GM23338 (cell line): Measurements from ENCODE around the gene FGF21.

ENCODE experiments used
- CREB1 ChIP-seq: fragments of 250-450 bp; sonication (Bioruptor Pico); IDR thresholded peaks from 2 replicates; pipeline ENCODE4 v1.5.0; 2020; ENCODE audit warnings: low read depth, mild to moderate bottlenecking, moderate library complexity
- EZH2 ChIP-seq: fragments of 200-600 bp; sonication (generic); IDR thresholded peaks from one replicate; pipeline ENCODE4 v1.8.0; 2017; ENCODE audit warnings: antibody characterized with exemption, mild to moderate bottlenecking, low read depth; ENCODE audit not compliant: unreplicated experiment
- EZH2phosphoT487 ChIP-seq: fragments of 200-600 bp; sonication (generic); IDR thresholded peaks from one replicate; pipeline ENCODE4 v1.8.1; 2018; ENCODE audit warnings: antibody characterized with exemption; ENCODE audit not compliant: unreplicated experiment
- JUNB ChIP-seq: IDR thresholded peaks from one replicate; pipeline ENCODE4 v1.6.1; 2016; ENCODE audit warnings: antibody characterized with exemption; ENCODE audit not compliant: unreplicated experiment
- NANOG ChIP-seq: IDR thresholded peaks from 2 replicates; pipeline ENCODE4 v1.6.1; 2016; ENCODE audit warnings: antibody characterized with exemption, borderline replicate concordance
- POLR2AphosphoS5 ChIP-seq: IDR thresholded peaks from 2 replicates; pipeline ENCODE4 v1.6.1; 2016; ENCODE audit warnings: antibody characterized with exemption, low read depth
- STAT1 ChIP-seq: IDR thresholded peaks from one replicate; pipeline ENCODE4 v1.6.1; 2016; ENCODE audit warnings: antibody characterized with exemption; ENCODE audit not compliant: unreplicated experiment
- ZNF114 ChIP-seq: fragments of 250-450 bp; sonication (Bioruptor Pico); IDR thresholded peaks from 2 replicates; pipeline ENCODE4 v1.5.0; 2020; ENCODE audit warnings: mild to moderate bottlenecking, moderate library complexity
- ZNF331 ChIP-seq: fragments of 250-450 bp; sonication (Bioruptor Pico); IDR thresholded peaks from 2 replicates; pipeline ENCODE4 v1.5.0; 2020; ENCODE audit warnings: low read depth, mild to moderate bottlenecking, moderate library complexity
- TF ChIP-seq, protein P1 (sequence below), 2 experiments: fragments of 200-600 bp in 1 of 2; sonication (generic) in 1 of 2; conservative IDR thresholded peaks; 2 replicates each; pipeline versions ENCODE4 v1.5.1 to v1.6.1; 2016 to 2017; ENCODE audit warnings: antibody characterized with exemption in 2 of 2, low read depth in 2 of 2, mild to moderate bottlenecking in 2 of 2, moderate library complexity in 1 of 2
- TF ChIP-seq, protein P2 (sequence below): IDR thresholded peaks from 2 replicates; pipeline ENCODE4 v1.6.1; 2016; ENCODE audit warnings: antibody characterized with exemption
- TF ChIP-seq, protein P3 (sequence below): IDR thresholded peaks from one replicate; pipeline ENCODE4 v1.6.1; 2018; ENCODE audit warnings: antibody characterized with exemption; ENCODE audit not compliant: unreplicated experiment
- TF ChIP-seq, protein P4 (sequence below): fragments of 250-450 bp; sonication (Bioruptor Pico); IDR thresholded peaks from 2 replicates; pipeline ENCODE4 v1.5.0; 2020; ENCODE audit warnings: mild to moderate bottlenecking, moderate library complexity

DNA sequence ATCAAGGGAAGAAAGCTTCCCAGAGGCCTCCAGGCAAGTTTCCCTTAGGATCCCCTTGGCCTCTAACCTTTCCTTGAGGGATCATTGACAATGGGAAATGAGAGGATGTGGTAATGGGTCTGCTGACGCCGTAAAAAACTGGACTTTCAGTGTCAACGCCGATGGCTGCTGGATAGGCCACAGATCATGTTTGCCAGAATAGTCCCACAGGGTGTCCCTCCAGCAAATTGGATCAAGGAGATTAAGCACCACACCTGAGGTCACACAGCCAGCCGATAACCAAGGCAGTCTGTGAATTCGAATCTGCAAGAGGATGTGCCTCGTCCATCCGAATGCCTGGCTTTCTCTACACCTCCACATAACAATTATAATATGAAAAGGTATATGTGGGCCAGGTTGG lies 37.9 kb downstream of the FGF21 start:
- TF ChIP-seq POLR2AphosphoS5 = no peak
- TF ChIP-seq, protein P1, sequence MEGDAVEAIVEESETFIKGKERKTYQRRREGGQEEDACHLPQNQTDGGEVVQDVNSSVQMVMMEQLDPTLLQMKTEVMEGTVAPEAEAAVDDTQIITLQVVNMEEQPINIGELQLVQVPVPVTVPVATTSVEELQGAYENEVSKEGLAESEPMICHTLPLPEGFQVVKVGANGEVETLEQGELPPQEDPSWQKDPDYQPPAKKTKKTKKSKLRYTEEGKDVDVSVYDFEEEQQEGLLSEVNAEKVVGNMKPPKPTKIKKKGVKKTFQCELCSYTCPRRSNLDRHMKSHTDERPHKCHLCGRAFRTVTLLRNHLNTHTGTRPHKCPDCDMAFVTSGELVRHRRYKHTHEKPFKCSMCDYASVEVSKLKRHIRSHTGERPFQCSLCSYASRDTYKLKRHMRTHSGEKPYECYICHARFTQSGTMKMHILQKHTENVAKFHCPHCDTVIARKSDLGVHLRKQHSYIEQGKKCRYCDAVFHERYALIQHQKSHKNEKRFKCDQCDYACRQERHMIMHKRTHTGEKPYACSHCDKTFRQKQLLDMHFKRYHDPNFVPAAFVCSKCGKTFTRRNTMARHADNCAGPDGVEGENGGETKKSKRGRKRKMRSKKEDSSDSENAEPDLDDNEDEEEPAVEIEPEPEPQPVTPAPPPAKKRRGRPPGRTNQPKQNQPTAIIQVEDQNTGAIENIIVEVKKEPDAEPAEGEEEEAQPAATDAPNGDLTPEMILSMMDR (conservative IDR thresholded peaks at IDR 0.05; ENCODE audit: low read depth in 2 of 2) = no peak
- no peak for TF ChIP-seq ZNF331 (CRISPR knock-in tag)
- no peak for TF ChIP-seq JUNB
- no peak for TF ChIP-seq EZH2
- no peak for TF ChIP-seq NANOG
- TF ChIP-seq, protein P2, sequence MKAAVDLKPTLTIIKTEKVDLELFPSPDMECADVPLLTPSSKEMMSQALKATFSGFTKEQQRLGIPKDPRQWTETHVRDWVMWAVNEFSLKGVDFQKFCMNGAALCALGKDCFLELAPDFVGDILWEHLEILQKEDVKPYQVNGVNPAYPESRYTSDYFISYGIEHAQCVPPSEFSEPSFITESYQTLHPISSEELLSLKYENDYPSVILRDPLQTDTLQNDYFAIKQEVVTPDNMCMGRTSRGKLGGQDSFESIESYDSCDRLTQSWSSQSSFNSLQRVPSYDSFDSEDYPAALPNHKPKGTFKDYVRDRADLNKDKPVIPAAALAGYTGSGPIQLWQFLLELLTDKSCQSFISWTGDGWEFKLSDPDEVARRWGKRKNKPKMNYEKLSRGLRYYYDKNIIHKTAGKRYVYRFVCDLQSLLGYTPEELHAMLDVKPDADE = no peak
- TF ChIP-seq STAT1 = no peak
- no peak for TF ChIP-seq CREB1 (CRISPR knock-in tag)
- no peak for TF ChIP-seq EZH2phosphoT487
- TF ChIP-seq, protein P3, sequence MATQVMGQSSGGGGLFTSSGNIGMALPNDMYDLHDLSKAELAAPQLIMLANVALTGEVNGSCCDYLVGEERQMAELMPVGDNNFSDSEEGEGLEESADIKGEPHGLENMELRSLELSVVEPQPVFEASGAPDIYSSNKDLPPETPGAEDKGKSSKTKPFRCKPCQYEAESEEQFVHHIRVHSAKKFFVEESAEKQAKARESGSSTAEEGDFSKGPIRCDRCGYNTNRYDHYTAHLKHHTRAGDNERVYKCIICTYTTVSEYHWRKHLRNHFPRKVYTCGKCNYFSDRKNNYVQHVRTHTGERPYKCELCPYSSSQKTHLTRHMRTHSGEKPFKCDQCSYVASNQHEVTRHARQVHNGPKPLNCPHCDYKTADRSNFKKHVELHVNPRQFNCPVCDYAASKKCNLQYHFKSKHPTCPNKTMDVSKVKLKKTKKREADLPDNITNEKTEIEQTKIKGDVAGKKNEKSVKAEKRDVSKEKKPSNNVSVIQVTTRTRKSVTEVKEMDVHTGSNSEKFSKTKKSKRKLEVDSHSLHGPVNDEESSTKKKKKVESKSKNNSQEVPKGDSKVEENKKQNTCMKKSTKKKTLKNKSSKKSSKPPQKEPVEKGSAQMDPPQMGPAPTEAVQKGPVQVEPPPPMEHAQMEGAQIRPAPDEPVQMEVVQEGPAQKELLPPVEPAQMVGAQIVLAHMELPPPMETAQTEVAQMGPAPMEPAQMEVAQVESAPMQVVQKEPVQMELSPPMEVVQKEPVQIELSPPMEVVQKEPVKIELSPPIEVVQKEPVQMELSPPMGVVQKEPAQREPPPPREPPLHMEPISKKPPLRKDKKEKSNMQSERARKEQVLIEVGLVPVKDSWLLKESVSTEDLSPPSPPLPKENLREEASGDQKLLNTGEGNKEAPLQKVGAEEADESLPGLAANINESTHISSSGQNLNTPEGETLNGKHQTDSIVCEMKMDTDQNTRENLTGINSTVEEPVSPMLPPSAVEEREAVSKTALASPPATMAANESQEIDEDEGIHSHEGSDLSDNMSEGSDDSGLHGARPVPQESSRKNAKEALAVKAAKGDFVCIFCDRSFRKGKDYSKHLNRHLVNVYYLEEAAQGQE = no peak
- TF ChIP-seq ZNF114 = no peak
- TF ChIP-seq, protein P4, sequence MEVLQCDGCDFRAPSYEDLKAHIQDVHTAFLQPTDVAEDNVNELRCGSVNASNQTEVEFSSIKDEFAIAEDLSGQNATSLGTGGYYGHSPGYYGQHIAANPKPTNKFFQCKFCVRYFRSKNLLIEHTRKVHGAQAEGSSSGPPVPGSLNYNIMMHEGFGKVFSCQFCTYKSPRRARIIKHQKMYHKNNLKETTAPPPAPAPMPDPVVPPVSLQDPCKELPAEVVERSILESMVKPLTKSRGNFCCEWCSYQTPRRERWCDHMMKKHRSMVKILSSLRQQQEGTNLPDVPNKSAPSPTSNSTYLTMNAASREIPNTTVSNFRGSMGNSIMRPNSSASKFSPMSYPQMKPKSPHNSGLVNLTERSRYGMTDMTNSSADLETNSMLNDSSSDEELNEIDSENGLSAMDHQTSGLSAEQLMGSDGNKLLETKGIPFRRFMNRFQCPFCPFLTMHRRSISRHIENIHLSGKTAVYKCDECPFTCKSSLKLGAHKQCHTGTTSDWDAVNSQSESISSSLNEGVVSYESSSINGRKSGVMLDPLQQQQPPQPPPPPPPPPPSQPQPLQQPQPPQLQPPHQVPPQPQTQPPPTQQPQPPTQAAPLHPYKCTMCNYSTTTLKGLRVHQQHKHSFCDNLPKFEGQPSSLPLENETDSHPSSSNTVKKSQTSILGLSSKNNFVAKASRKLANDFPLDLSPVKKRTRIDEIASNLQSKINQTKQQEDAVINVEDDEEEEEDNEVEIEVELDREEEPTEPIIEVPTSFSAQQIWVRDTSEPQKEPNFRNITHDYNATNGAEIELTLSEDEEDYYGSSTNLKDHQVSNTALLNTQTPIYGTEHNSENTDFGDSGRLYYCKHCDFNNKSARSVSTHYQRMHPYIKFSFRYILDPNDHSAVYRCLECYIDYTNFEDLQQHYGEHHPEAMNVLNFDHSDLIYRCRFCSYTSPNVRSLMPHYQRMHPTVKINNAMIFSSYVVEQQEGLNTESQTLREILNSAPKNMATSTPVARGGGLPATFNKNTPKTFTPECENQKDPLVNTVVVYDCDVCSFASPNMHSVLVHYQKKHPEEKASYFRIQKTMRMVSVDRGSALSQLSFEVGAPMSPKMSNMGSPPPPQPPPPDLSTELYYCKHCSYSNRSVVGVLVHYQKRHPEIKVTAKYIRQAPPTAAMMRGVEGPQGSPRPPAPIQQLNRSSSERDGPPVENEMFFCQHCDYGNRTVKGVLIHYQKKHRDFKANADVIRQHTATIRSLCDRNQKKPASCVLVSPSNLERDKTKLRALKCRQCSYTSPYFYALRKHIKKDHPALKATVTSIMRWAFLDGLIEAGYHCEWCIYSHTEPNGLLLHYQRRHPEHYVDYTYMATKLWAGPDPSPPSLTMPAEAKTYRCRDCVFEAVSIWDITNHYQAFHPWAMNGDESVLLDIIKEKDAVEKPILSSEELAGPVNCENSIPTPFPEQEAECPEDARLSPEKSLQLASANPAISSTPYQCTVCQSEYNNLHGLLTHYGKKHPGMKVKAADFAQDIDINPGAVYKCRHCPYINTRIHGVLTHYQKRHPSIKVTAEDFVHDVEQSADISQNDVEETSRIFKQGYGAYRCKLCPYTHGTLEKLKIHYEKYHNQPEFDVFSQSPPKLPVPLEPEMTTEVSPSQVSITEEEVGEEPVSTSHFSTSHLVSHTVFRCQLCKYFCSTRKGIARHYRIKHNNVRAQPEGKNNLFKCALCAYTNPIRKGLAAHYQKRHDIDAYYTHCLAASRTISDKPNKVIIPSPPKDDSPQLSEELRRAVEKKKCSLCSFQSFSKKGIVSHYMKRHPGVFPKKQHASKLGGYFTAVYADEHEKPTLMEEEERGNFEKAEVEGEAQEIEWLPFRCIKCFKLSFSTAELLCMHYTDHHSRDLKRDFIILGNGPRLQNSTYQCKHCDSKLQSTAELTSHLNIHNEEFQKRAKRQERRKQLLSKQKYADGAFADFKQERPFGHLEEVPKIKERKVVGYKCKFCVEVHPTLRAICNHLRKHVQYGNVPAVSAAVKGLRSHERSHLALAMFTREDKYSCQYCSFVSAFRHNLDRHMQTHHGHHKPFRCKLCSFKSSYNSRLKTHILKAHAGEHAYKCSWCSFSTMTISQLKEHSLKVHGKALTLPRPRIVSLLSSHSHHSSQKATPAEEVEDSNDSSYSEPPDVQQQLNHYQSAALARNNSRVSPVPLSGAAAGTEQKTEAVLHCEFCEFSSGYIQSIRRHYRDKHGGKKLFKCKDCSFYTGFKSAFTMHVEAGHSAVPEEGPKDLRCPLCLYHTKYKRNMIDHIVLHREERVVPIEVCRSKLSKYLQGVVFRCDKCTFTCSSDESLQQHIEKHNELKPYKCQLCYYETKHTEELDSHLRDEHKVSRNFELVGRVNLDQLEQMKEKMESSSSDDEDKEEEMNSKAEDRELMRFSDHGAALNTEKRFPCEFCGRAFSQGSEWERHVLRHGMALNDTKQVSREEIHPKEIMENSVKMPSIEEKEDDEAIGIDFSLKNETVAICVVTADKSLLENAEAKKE (CRISPR knock-in tag) = no peak
